HG03025 (cell line): ENCODE results near the gene FGF22.
A peak's percentile ranks its signal among the peaks of the same experiment; 100 is the strongest.

ENCODE experiments used
- ATAC-seq: cut with Tn5 transposase; IDR thresholded peaks from one replicate; pipeline ENCODE4 v1.9.1; 2021; ENCODE audit warnings: mild to moderate bottlenecking, moderate library complexity; ENCODE audit not compliant: unreplicated experiment, low FRiP score

The FGF22 gene

DNA sequence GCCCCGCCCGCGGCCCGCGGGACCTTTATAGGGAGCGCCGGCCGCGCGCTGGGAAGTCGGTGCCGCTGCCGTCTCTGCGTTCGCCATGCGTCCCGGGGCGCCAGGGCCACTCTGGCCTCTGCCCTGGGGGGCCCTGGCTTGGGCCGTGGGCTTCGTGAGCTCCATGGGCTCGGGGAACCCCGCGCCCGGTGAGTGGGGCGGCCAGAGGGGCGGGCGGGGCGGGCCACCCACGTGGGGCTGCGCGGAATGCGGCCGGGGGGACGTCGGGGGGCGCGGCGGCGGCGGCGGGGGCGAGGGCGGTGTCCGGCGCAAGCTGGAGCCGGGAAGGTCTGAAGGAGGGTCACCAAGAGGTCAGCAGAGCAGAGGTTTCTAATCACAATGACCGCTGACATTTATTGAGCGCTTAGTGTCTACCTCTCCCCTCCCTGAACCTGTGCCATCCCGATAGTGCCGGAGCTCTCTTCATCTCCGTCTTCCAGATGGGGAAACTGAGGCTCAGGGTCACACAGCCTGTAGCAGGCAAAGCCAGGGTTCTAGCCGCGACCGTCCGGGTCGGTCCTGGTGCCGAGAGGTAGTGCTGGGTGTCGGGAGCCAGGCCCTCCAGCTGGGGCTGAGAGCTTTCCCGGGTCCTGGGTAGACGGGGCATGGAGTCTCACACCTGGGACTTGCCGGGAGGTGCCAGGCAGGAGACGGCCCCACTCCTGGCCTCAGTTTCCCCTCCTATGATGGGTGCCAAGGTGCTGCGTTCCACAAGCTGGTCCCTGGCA, 36.8 kb downstream of the FGF22 start, which contains the start of gene FSTL3:
TSS of gene FSTL3 (plus strand) at position 54 of the 767 bp plus-strand sequence. CDS start at position 86, 32 bp downstream.
- no peak for ATAC-seq

GRCh38 chr19:677201-677600, 37.5 kb downstream of the FGF22 start:
- ATAC-seq = no peak

GRCh38 chr19:677601-678436, 38.1 kb downstream of the FGF22 start:
- ATAC-seq = no peak

DNA sequence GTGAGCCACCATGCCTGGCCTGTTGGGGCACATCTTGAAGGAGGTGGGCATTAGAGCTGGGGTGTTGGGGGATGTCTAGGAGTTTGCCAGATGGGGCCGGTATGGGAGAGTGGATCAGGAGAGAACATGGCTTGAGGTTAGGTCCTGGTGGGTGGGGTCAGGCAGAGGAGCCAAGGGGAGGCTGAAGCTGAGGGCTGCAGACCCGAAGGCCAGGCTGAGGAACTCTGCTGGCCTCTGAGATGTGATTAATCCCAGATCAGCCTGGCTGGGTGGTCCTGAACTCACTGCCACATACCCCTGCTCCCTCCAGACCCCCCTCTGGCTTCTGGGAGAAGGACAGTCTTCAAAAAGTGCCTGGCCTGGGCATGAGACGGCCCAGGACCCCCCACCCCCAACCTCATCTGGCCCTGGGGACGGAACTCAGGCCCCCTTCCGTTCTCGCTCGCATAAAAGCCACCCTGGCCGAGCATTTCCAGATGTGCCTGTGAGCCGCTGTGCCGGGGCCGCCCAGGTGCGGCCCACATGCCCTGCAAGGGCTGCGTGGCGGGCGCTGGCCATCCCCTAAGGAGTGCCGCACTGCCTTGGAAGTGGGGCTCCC, 39.2 kb downstream of the FGF22 start:
- ATAC-seq = no peak

DNA sequence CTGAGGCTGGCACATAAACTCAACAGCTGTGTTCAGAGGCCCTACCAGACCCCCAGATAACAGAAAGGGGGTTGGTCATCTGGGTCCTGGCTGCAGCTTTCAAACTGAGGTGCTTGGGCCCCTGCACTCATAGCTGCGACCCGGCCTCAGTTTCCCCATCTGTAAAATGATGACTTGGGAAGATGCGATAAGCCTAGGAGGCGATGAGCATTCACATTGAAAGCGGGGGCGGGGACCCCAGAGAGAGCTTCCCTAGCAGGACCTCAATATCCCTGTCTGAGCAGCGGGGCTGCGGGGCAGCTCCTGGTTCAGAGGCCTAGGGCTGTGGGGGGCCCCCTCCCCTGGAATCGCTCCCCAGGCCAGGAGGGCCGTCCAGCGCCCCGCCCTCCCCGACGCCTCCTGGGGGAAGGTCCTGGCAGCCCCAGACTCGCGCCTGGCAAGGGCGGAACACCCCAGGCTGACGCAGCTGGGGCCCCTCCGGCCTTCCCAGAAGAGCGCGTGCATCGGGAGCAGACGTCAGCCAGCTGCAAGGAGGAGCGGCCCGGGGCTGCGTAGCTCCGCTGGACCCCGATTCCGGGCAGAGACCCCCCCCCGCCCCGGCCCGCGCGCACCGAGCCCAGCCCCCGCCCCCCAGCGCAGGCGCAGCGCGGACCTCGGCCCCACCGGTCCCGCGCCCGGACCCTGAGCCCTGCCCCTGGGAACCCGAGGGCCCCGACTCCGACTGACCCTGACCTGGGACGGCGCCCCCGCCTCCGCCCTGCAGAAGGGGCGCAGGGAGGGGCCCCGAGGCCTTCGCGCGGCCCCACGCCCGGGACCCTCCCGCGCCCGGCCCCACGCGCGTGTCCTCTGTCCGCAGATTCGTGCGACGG, 40.0 kb downstream of the FGF22 start:
- peak; percentile 13 for ATAC-seq

DNA sequence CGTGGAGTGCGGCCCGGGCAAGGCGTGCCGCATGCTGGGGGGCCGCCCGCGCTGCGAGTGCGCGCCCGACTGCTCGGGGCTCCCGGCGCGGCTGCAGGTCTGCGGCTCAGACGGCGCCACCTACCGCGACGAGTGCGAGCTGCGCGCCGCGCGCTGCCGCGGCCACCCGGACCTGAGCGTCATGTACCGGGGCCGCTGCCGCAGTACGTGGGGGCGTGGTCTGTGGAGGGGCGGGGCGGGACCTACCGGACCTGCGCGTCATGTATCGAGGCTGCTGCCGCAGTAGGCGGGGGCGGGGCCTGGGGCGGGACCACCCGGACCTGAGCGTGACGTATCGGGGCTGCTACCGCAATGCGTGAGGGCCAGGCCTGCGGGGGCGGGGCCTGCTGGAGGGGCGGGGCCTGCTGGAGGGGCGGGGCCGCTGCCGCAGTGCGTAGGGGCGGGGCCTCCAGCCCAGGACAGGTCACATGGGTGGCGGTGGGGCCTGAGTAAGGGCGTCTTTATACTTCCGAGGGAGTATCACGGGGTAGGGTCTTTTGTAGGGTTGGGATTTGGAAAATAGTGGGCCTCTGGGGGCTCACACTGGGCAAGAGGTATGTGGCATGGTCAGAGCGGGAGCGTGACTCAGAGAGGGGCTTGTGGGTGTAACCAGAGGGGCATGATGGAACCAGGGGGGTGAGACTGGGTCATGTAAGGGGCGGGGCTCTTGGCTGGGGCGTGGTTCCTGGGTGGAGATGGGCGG, 40.8 kb downstream of the FGF22 start:
- peak; percentile 69 for ATAC-seq

DNA sequence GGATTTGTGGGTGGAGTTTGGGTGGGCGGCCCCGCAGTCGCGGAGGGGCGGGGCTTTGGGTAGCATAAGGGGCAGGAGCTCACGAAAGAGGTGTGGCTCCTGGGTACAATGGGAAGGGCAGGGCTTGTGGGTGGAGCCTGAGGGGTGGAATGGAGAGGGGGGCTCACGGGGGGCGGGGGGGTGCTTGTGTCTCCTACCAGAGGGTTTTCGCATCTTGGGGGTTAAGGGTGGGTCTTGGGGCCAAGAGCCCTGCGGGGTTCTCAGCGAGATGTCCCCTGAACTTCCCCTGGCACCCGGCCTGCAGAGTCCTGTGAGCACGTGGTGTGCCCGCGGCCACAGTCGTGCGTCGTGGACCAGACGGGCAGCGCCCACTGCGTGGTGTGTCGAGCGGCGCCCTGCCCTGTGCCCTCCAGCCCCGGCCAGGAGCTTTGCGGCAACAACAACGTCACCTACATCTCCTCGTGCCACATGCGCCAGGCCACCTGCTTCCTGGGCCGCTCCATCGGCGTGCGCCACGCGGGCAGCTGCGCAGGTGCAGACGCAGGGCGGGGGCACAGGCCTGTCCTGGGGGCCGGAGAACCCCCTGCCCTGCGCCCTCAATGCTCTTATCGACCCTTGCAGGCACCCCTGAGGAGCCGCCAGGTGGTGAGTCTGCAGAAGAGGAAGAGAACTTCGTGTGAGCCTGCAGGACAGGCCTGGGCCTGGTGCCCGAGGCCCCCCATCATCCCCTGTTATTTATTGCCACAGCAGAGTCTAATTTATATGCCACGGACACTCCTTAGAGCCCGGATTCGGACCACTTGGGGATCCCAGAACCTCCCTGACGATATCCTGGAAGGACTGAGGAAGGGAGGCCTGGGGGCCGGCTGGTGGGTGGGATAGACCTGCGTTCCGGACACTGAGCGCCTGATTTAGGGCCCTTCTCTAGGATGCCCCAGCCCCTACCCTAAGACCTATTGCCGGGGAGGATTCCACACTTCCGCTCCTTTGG, 41.6 kb downstream of the FGF22 start:
- no peak for ATAC-seq

DNA sequence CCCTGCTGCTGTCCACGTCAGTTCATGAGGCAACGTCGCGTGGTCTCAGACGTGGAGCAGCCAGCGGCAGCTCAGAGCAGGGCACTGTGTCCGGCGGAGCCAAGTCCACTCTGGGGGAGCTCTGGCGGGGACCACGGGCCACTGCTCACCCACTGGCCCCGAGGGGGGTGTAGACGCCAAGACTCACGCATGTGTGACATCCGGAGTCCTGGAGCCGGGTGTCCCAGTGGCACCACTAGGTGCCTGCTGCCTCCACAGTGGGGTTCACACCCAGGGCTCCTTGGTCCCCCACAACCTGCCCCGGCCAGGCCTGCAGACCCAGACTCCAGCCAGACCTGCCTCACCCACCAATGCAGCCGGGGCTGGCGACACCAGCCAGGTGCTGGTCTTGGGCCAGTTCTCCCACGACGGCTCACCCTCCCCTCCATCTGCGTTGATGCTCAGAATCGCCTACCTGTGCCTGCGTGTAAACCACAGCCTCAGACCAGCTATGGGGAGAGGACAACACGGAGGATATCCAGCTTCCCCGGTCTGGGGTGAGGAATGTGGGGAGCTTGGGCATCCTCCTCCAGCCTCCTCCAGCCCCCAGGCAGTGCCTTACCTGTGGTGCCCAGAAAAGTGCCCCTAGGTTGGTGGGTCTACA, 43.1 kb downstream of the FGF22 start:
- no peak for ATAC-seq

DNA sequence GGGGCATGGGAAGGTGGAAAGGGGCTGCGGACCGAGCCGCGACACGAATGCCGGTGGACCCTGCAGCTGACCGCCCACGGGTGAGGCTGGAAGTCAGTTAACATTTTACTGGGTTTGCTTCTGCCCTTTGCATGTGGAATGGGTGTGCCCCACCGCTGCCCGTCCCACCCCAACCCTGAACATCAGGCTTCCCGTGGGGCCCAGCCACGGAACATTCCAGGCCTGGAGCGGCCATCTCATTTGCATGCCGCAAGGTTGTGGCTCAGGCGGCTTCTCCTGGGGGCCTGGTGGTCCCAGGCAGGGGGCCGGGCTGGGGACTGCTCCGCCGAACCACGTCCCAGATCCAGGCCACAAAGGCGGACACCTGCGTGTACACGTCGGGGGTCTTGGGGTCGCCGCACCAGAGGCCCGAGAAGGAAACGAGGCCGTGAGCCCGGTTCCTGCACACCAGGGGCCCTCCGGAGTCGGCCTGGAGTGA, 45.8 kb downstream of the FGF22 start:
- ATAC-seq = no peak

DNA sequence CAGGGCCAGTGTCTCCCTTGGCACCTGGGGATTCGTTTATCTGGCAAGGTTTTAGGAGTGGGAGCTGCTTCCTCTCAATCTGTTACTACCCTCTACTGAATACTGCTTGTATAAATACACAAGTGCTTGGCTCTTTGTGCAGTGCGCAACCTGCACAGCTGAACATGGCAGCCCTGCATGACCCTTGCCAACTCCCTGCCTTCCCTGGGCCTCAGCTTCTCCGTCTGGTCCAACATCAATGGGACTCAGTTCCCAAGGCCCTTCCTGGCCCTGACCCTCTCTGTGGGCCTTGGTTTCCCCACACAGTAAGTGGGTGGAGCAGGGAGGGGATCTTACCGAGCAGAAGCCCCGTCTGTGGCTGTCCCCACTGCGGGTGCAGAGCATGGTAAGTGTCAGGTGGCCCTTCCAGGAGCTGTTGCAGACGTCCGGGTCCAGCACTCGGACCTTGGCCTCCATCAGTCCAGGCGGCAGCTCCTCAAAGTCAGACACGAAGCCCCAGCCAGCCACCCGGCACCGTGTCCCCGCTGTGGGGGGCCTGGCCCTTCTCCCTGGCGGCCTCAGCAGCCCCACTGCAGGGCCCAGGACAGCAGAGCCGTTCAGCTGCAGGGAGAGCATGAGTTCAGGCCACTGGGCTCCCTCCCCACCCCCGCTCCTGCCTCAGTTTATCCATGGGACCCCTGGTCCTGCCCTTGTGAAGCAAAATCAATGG, 47.1 kb downstream of the FGF22 start:
- no peak for ATAC-seq

GRCh38 chr19:687569-688166, 48.0 kb downstream of the FGF22 start:
- no peak for ATAC-seq

DNA sequence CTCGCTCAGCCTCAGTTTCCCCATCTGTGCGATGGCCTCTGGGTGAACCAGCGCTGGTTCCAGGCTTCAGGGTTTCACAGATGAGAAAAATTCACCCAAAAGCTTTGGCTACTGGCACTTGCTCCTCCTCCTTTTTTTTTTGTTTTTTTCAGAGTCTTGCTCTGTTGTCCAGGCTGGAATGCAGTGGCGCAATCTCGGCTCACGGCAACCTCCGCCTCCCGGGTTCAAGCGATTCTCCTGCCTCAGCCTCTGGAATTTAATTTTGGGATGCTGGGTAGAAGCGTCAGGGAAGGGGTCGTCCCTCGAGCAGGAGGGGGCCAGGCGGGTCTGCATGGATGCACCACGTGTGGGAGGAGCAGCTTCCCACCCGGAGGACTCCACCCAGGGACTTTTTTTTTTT, 48.5 kb downstream of the FGF22 start:
- ATAC-seq = no peak

- no peak for ATAC-seq
Measured at GRCh38 chr19:688992-689391, 49.3 kb downstream of the FGF22 start.

- no peak for ATAC-seq
Measured at GRCh38 chr19:690203-690602, 50.5 kb downstream of the FGF22 start.
